ENCODE results near the gene ZNF490.
"Not testable (repeated sequence)": the region's sequence is repeated elsewhere in the genome, so short reads cannot be mapped to it uniquely, and the experiment has no call there.

Gene ZNF490

DNA sequence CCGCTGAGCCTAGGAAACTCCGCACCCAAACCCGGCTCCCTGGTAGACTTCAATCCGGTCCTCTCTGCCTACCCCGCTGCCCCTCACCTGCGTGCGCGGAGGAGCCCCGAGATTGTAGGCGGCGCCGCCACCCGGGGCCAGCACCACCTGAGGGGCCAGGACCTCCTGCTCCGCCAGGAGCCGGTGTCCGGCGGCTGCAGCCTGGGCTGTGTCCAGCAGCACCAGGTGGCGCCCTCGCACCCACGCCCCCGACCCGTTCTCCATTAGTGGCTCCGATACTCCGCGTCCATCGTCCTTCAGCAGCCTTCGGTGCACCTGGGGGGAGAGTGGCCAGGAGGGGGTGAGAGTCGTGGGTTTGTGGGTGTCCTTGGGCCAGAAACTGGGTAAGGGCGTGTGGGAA lies 37.5 kb upstream of the ZNF490 start:
- no peak for DNase-seq (ENCODE audit: low read depth)
- H3K4me3 ChIP-seq (ENCODE audit: low read depth, low read length), result no peak overlapping the region
- peak; percentile 40 for TF ChIP-seq CTCF (conservative IDR thresholded peaks at IDR 0.05; ENCODE audit: low read depth, low read length)

DNA sequence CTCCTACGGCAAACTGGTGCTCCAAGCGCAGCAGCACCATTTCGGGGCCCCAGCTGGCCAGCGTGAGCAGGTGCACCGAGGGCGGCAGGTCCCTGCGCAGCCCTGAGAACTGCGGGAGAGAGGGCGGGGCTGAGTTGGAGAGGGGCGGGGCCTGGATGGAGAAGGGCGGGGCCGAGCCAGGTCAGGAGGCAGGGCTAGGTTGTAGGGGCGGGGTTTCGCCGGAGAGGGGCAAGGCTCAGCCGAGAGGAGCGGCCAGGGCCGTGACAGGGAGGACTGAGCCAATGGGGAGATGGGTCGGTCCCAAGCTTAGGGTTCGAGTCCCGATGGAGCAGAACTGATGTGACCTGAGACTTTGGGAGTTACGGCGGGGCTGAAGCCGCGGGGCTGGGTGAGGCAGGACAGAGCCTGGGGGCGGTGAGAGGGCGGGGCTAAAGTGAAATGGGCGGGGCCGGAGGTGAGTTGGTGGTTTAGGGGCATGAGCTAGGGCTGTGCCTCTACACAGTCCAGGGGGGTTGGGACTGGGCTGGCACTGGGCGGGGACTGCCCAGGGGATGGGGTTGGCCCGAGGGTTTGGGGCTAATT lies 37.0 kb upstream of the ZNF490 start:
- DNase-seq (ENCODE audit: low read depth), result peak; percentile 51
- peak overlapping the region; percentile 22 for H3K4me3 ChIP-seq (ENCODE audit: low read depth, low read length)
- TF ChIP-seq CTCF (conservative IDR thresholded peaks at IDR 0.05; ENCODE audit: low read depth, low read length), result no peak

- no peak for TF ChIP-seq CTCF (conservative IDR thresholded peaks at IDR 0.05; ENCODE audit: low read depth, low read length)
- H3K4me3 ChIP-seq (ENCODE audit: low read depth, low read length), result no peak overlapping the region
- no peak for DNase-seq (ENCODE audit: low read depth)
These were observed 36.4 kb upstream of the ZNF490 start for GRCh38 chr19:12647047-12647446.

- no peak for DNase-seq (ENCODE audit: low read depth)
- TF ChIP-seq CTCF (conservative IDR thresholded peaks at IDR 0.05; ENCODE audit: low read depth, low read length), result no peak
- H3K4me3 ChIP-seq (ENCODE audit: low read depth, low read length), result no peak overlapping the region
These were observed 35.9 kb upstream of the ZNF490 start for GRCh38 chr19:12646551-12646950.

DNA sequence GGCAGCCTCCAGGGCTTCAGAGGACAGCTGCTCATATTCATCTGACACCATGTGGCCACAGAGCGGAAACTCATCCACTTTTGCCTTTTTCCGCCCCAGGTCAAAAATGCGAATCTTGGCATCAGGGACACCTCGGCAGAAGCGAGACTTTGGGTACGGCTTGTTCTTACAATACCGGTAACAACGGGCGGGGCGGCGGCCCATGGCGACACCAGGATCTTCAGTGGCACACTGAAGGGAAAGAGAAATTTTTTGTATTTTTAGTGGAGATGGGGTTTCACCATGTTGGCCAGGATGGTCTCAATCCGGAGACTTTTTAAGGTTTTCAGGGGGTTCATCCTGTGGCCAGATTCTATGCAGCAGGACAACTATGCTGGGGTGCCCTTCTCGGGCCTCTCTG lies 33.1 kb upstream of the ZNF490 start:
- not testable (repeated sequence) for DNase-seq (ENCODE audit: low read depth); H3K4me3 ChIP-seq (ENCODE audit: low read depth, low read length)

GRCh38 chr19:12642506-12642905 lies 31.9 kb upstream of the ZNF490 start:
- no peak for DNase-seq (ENCODE audit: low read depth)
- TF ChIP-seq CTCF (conservative IDR thresholded peaks at IDR 0.05; ENCODE audit: low read depth, low read length), result no peak

DNA sequence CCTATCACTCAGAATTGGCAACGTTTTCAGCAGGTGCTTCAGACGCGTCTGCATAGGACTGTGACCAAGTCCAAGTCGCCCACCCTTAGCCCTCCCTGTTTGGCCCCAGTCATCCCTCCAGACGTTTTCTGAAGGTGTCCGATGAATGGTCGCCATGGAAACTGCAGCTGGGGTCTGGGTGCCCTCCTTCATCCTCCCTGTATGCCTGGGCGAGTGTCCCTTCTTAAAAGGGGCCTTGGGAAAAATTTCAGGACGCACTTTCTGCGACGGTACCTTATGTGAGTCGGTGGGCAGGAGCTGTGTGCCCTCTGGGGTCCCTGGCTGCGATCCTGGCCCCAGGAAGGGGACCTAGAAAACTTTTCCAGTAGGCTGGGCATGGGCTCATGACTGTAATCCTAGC lies 30.8 kb upstream of the ZNF490 start:
- no peak for DNase-seq (ENCODE audit: low read depth)
- TF ChIP-seq CTCF (conservative IDR thresholded peaks at IDR 0.05; ENCODE audit: low read depth, low read length), result no peak
- H3K4me3 ChIP-seq (ENCODE audit: low read depth, low read length), result no peak overlapping the region

More at GRCh38 chr19:12642506-12642905, 31.9 kb upstream of the ZNF490 start:
- no peak overlapping the region for H3K4me3 ChIP-seq (ENCODE audit: low read depth, low read length)

All from choroid plexus epithelial cell (primary cell).